Loucy (cell line): ENCODE measurements around the gene PELI2.

Experiments
- H2AFZ ChIP-seq: fragments of 200-600 bp; sonication (generic); 2 replicates; pipeline ENCODE4 v1.6.0; 2016; ENCODE audit warnings: antibody characterized with exemption, mild to moderate bottlenecking, low read length, moderate library complexity
- H3F3A ChIP-seq: fragments of 200-600 bp; 2 replicates; pipeline ENCODE4 v1.6.0; 2016; ENCODE audit warnings: antibody characterized with exemption, low read depth, mild to moderate bottlenecking
- H3K27me3 ChIP-seq: fragments of 200-600 bp; sonication (generic); 2 replicates; pipeline ENCODE4 v1.6.1; 2014; ENCODE audit warnings: low read length, mild to moderate bottlenecking; ENCODE audit not compliant: insufficient read depth, poor library complexity, severe bottlenecking
- H3K36me3 ChIP-seq: fragments of 200-600 bp; sonication (generic); 2 replicates; pipeline ENCODE4 v1.6.1; 2016; ENCODE audit warnings: low read length; ENCODE audit not compliant: insufficient read depth
- H3K4me1 ChIP-seq: fragments of 200-600 bp; sonication (generic); 2 replicates; pipeline ENCODE4 v1.5.1; 2014; ENCODE audit warnings: low read length, mild to moderate bottlenecking; ENCODE audit not compliant: insufficient read depth, poor library complexity, severe bottlenecking
- H3K4me2 ChIP-seq: fragments of 200-600 bp; sonication (generic); 2 replicates; pipeline ENCODE4 v1.6.0; 2014; ENCODE audit warnings: antibody characterized with exemption, low read length, low read depth, mild to moderate bottlenecking; ENCODE audit not compliant: poor library complexity, severe bottlenecking
- H3K4me3 ChIP-seq: fragments of 200-600 bp; sonication (generic); 2 replicates; pipeline ENCODE4 v1.5.1; 2014; ENCODE audit warnings: low read length, mild to moderate bottlenecking, mixed read lengths; ENCODE audit not compliant: poor library complexity, severe bottlenecking
- H3K79me2 ChIP-seq: fragments of 200-600 bp; sonication (generic); 2 replicates; pipeline ENCODE4 v1.6.1; 2014; ENCODE audit warnings: low read length; ENCODE audit not compliant: insufficient read depth
- H3K9ac ChIP-seq: fragments of 200-600 bp; sonication (generic); 2 replicates; pipeline ENCODE4 v1.6.0; 2014; ENCODE audit warnings: mild to moderate bottlenecking, low read depth, low read length, moderate library complexity; ENCODE audit not compliant: poor library complexity, severe bottlenecking
- H3K9me2 ChIP-seq: fragments of 200-600 bp; sonication (generic); replicated peaks from 2 replicates; pipeline ENCODE4 v1.6.1; 2016; ENCODE audit warnings: low read depth, low read length, mixed read lengths
- H3K9me3 ChIP-seq: fragments of 200-600 bp; sonication (generic); 2 replicates; pipeline ENCODE4 v1.6.1; 2014; ENCODE audit warnings: mild to moderate bottlenecking, antibody characterized with exemption, low read length, low read depth; ENCODE audit not compliant: insufficient read depth
- H4K20me1 ChIP-seq: fragments of 200-600 bp; sonication (generic); 2 replicates; pipeline ENCODE4 v1.6.0; 2014; ENCODE audit warnings: antibody characterized with exemption, low read length, mild to moderate bottlenecking; ENCODE audit not compliant: insufficient read depth, poor library complexity, severe bottlenecking
- CTCF ChIP-seq: fragments of 200-600 bp; sonication (generic); conservative IDR thresholded peaks from 2 replicates; pipeline ENCODE4 v1.5.1; 2014; ENCODE audit warnings: mild to moderate bottlenecking, antibody characterized with exemption, low read length
- EZH2phosphoT487 ChIP-seq: fragments of 200-600 bp; IDR thresholded peaks from 2 replicates; pipeline ENCODE4 v1.6.1; 2018; ENCODE audit warnings: antibody characterized with exemption, mild to moderate bottlenecking, moderate library complexity, borderline replicate concordance

The PELI2 gene

GRCh38 chr14:56115976-56116893, 2.0 kb upstream of the PELI2 start:
- TF ChIP-seq CTCF (no peak), EZH2phosphoT487 (no peak)
- Histone ChIP-seq H2AFZ (no peak overlapping the region), H3K9ac (no peak overlapping the region), H3K4me2 (peak overlapping the region; percentile 12), H4K20me1 (peaks cover 37% of the 10 kb centered on the region), H3K36me3 (no peaks in the 10 kb centered on the region), H3K27me3 (no peaks in the 10 kb centered on the region), H3F3A (0 out of 2 replicates have a peak, but pooled peaks cover 3% of the 10 kb centered on the region), H3K4me1 (peaks cover 20% of the 10 kb centered on the region), H3K4me3 (no peak overlapping the region), H3K9me3 (no peaks in the 10 kb centered on the region), H3K79me2 (peaks cover 30% of the 10 kb centered on the region), H3K9me2 (no peaks in the 10 kb centered on the region)

GRCh38 chr14:56118611-56119181, 485 bp downstream of the PELI2 start:
- H3K79me2 ChIP-seq = peaks cover 55% of the 10 kb centered on the region
- peak overlapping the region; percentile 91 for H3K9ac ChIP-seq
- peaks cover 62% of the 10 kb centered on the region for H4K20me1 ChIP-seq
- H3K36me3 ChIP-seq = no peaks in the 10 kb centered on the region
- H3K9me2 ChIP-seq = no peaks in the 10 kb centered on the region
- no peaks in the 10 kb centered on the region for H3K27me3 ChIP-seq
- 0 out of 2 replicates have a peak, but pooled peaks cover 3% of the 10 kb centered on the region for H3F3A ChIP-seq
- peak overlapping the region; percentile 81 for H3K4me3 ChIP-seq
- TF ChIP-seq CTCF (no peak), EZH2phosphoT487 (no peak)
- H3K9me3 ChIP-seq = no peaks in the 10 kb centered on the region
- peak overlapping the region; percentile 88 for H3K4me2 ChIP-seq
- peaks cover 44% of the 10 kb centered on the region for H3K4me1 ChIP-seq
- no peak overlapping the region for H2AFZ ChIP-seq

GRCh38 chr14:56119201-56119981, 1.2 kb downstream of the PELI2 start:
- Histone ChIP-seq H3K4me1 (peaks cover 51% of the 10 kb centered on the region), H3K4me3 (peak overlapping the region; percentile 81), H2AFZ (no peak overlapping the region)

More at GRCh38 chr14:56119201-56119981, 1.2 kb downstream of the PELI2 start:
- Histone ChIP-seq H3K4me2 (peak overlapping the region; percentile 88), H3K36me3 (no peaks in the 10 kb centered on the region; the same call in 1 of the 2 replicates), H3K79me2 (peaks cover 62% of the 10 kb centered on the region), H3K9me2 (no peaks in the 10 kb centered on the region), H4K20me1 (peaks cover 69% of the 10 kb centered on the region), H3K27me3 (no peaks in the 10 kb centered on the region), H3F3A (0 out of 2 replicates have a peak, but pooled peaks cover 3% of the 10 kb centered on the region), H3K9me3 (no peaks in the 10 kb centered on the region), H3K9ac (peak overlapping the region; percentile 91)
- no peak for TF ChIP-seq CTCF
- no peak for TF ChIP-seq EZH2phosphoT487
